Spleen (tissue), 11 donors: Measurements from ENCODE around the gene GPC2. TPM values are rescaled to one million over a fixed set of nuclear protein-coding genes. Genes with fewer than 3 reads are reported as not detected.
A peak's percentile ranks its signal among the peaks of the same experiment; 100 is the strongest.

Experiments
- DNase-seq: peaks from one replicate; pipeline ENCODE4 v3.0.0-alpha.2; 2020
- H3K27ac ChIP-seq, 8 donors: fragments of 200-600 bp; sonication (generic) in 7 of 8; 1 replicate in 4 of 8; 2 replicates in 4 of 8; pipeline versions ENCODE4 v1.5.0 to v1.8.0; 2016 to 2021; ENCODE audit warnings: inconsistent platforms in 4 of 8, mild to moderate bottlenecking in 4 of 8, moderate library complexity in 1 of 8
- H3K27me3 ChIP-seq, 7 donors: fragments of 200-600 bp; sonication (generic) in 6 of 7; replicated peaks in 1 of 7; 1 replicate in 4 of 7; 2 replicates in 3 of 7; pipeline versions ENCODE4 v1.5.0 to v1.8.0; 2016 to 2021; ENCODE audit warnings: inconsistent platforms in 3 of 7, mild to moderate bottlenecking in 1 of 7
- H3K36me3 ChIP-seq, 6 donors: fragments of 200-600 bp; sonication (generic) in 5 of 6; 1 replicate in 4 of 6; 2 replicates in 2 of 6; pipeline versions ENCODE4 v1.5.0 to v1.8.0; 2016 to 2021; ENCODE audit warnings: inconsistent platforms in 2 of 6
- H3K4me1 ChIP-seq, 6 donors: fragments of 200-600 bp; sonication (generic) in 5 of 6; 1 replicate in 3 of 6; 2 replicates in 3 of 6; pipeline versions ENCODE4 v1.5.0 to v1.8.0; 2016 to 2021; ENCODE audit warnings: inconsistent platforms in 3 of 6
- H3K4me3 ChIP-seq, 8 donors: fragments of 200-600 bp; sonication (generic) in 7 of 8; 1 replicate in 4 of 8; 2 replicates in 4 of 8; pipeline versions ENCODE4 v1.5.0 to v1.8.0; 2016 to 2021; ENCODE audit warnings: inconsistent platforms in 4 of 8, mild to moderate bottlenecking in 4 of 8, moderate library complexity in 2 of 8
- H3K9me3 ChIP-seq, 8 donors: fragments of 200-600 bp; sonication (generic) in 7 of 8; 1 replicate in 4 of 8; 2 replicates in 4 of 8; pipeline versions ENCODE4 v1.5.0 to v1.8.0; 2016 to 2021; ENCODE audit warnings: inconsistent platforms in 4 of 8
- POLR2A ChIP-seq, 3 donors: fragments of 450-650 bp; IDR thresholded peaks; one replicate each; pipeline ENCODE4 v1.5.1; 2017; ENCODE audit warnings: antibody characterized with exemption in 3 of 3, mild to moderate bottlenecking in 1 of 3
- POLR2AphosphoS5 ChIP-seq, 3 donors: sonication (generic); formaldehyde crosslinking; IDR thresholded peaks; one replicate each; pipeline ENCODE4 v1.5.1; 2017; ENCODE audit warnings: antibody characterized with exemption in 3 of 3
- WGBS, 5 donors: extraction: QIAGEN DNeasy Blood & Tissue Kit in 3 of 5; methylation state at CpG; one replicate each; pipeline versions ENCODE4 v1.1.5 to v1.1.7; 2013 to 2018; 5-methylcytosine and 5-hydroxymethylcytosine counted together
- intact Hi-C: fragments of 100-400 bp; cut with DNase I; formaldehyde crosslinking; loops from one replicate; pipeline ENCODE4 v1.15.0; 2023; ENCODE audit warnings: low total_unique reads
- polyA plus RNA-seq, 3 donors: library from polyadenylated mRNA; stranded (reverse); fragments of 200-250 nt; gene quantifications; one replicate each; pipeline ENCODE4 v1.2.1, GENCODE V29; 2013
- total RNA-seq, 7 donors: library from RNA; depleted of rRNA in 3 of 7; stranded (reverse); fragments of >200 nt in 3 of 7; fragmentation: NEBNext Ultra II Directional in 4 of 7; extraction: Animal tissue kit (Norgen Biotek cat#: 25700) in 4 of 7; gene quantifications; one replicate each; pipeline versions ENCODE4 v1.1.0 to v1.2.1, GENCODE V29; 2016 to 2021
- TF ChIP-seq, protein P1 (sequence below), 11 experiments: fragments of 200-600 bp in 7 of 11; fragments of 450-650 bp in 4 of 11; sonication (generic) in 4 of 11; IDR thresholded peaks in 8 of 11; conservative IDR thresholded peaks in 3 of 11; 1 replicate in 7 of 11; 2 replicates in 4 of 11; pipeline versions ENCODE4 v1.4.0 to v1.8.0; 2016 to 2021; ENCODE audit warnings: antibody characterized with exemption in 11 of 11, inconsistent platforms in 4 of 11, mild to moderate bottlenecking in 1 of 11
- donor health status: healthy with polysubstance abuse.
- donor health status: DM: no; HTN: no; CAD: no; lungs with moderate emphysema.
- donor health status: DM: no; HTN: no; CAD: no.
- donor health status: Bipolar disorder and iron deficiency.
- donor health status: healthy.
- donor health status: DM: no; HTN: no; CAD: no.
- donor health status: DM: yes; HTN: yes; CAD: no.

GPC2 gene
- total and polyA plus RNA-seq, 10 donors: 2.1 to 5.3 (median 4.3) TPM

DNA sequence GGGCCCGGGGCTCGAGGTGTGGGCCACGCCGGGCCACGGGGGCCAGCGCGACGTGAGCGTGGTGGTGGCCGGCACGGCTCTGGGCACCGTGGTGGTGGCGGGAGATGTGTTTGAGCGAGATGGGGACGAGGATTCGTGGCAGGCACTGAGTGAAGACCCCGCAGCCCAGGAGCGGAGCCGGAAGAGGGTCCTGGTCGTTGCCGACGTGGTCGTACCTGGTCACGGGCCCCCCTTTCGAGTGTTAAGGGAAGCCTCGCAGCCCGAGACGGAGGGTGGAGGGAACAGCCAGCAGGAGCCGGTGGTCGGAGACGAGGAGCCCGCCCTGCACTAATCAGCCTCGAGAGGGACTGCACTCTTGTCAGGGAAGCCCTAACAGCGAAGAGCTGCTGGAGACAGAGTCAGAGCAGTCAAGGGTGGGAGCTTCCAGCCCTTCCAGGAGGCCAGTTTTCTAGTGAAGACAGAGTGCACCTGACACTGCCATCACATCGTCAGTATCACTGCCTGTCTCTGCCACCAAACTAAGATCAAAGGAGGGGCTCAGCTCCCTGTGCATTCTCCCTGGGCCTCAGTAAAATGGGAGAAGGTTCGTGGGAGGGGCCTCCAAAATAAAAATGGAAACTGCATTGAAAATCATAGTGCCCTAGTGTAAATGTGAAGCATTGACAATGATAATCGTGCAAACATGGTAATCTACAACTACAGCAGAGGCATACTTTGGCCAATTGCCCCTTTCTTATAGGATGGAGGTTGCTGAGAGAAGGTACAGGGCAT is 49.1 kb downstream of the GPC2 start:
- H3K36me3 ChIP-seq: peaks cover 0 to 19% (median 0%) of the 10 kb centered on the region in 6 donors
- no peaks in the 10 kb centered on the region for H3K9me3 ChIP-seq
- no peaks in the 10 kb centered on the region for H3K27me3 ChIP-seq
- intact Hi-C loops: loop anchor here (5.0 kb wide), 1 partner anchor 46 kb away; the partner anchor contains the start of gene ZNF3
- peaks cover 25 to 75% (median 50%) of the 10 kb centered on the region in 6 donors for H3K4me1 ChIP-seq
- H3K4me3 ChIP-seq: peak overlapping the region; percentile 64 to 89 (median 83)
- WGBS, 5 donors: 3 to 5% (median 5%) methylated on average over 27 to 37 of the region's 37 CpGs
- H3K27ac ChIP-seq: peak overlapping the region; percentile 91 to 99 (median 96)
- TF ChIP-seq, protein P1, sequence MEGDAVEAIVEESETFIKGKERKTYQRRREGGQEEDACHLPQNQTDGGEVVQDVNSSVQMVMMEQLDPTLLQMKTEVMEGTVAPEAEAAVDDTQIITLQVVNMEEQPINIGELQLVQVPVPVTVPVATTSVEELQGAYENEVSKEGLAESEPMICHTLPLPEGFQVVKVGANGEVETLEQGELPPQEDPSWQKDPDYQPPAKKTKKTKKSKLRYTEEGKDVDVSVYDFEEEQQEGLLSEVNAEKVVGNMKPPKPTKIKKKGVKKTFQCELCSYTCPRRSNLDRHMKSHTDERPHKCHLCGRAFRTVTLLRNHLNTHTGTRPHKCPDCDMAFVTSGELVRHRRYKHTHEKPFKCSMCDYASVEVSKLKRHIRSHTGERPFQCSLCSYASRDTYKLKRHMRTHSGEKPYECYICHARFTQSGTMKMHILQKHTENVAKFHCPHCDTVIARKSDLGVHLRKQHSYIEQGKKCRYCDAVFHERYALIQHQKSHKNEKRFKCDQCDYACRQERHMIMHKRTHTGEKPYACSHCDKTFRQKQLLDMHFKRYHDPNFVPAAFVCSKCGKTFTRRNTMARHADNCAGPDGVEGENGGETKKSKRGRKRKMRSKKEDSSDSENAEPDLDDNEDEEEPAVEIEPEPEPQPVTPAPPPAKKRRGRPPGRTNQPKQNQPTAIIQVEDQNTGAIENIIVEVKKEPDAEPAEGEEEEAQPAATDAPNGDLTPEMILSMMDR (IDR thresholded peaks at IDR 0.05 in 8 of 11, conservative IDR thresholded peaks at IDR 0.05 in 3 of 11): no peak
- TF ChIP-seq POLR2A (IDR thresholded peaks at IDR 0.05): no peak
- no peak for DNase-seq

DNA sequence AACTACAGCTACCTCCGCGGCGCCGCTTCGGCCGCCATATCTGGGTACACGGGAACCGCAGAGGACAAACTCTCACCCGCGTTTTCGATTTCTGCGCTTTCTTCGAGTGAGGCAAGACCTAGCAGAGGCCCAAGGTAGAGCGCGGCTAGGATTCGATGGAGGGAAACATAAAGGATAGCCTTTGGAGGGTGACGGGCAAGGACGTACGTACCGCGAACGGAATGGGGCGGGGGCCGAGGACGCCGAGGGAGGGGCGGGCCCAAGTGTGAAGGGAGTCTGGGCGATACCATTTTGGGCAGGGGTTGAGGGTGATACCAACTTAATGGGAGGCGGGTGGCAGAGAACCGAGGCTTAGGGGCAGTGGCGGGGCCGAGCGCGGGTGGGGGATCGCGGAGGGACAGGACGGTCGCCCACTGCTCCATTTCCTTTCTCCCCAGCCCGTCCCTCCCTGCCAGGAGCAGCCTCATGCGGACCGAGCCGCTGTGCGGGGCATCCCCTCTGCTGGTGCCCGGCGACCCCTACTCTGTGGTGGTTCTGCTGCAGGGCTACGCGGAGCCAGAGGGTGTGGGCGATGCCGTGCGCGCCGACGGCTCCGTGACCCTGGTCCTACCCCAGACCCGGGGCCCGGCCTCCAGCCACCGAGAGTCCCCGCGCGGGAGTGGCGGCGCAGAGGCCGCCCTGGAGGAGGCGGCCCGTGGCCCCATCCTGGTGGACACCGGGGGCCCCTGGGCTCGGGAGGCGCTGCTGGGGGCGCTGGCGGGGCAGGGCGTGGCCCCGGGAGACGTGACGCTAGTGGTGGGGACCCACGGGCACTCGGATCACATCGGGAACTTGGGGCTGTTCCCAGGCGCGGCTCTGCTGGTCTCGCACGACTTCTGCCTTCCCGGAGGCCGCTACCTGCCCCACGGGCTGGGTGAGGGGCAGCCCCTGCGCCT is 50.0 kb downstream of the GPC2 start, which contains the start of gene MBLAC1:
TSS of gene MBLAC1 (plus strand) at position 37 of the 935 bp plus-strand sequence. CDS start at position 466, 429 bp downstream.
- Histone ChIP-seq H3K36me3 (peaks cover 0 to 28% (median 0%) of the 10 kb centered on the region in 6 donors), H3K9me3 (no peaks in the 10 kb centered on the region), H3K27ac (peak within 1 kb of the TSS; percentile 91 to 99 (median 96)), H3K27me3 (no peaks in the 10 kb centered on the region), H3K4me1 (peaks cover 25 to 76% (median 53%) of the 10 kb centered on the region in 6 donors), H3K4me3 (peak within 1 kb of the TSS; percentile 64 to 89 (median 83))
- WGBS, 5 donors: 0 to 1% (median 0%) methylated on average over 34 to 85 of the region's 85 CpGs
- peak; percentile 96 for DNase-seq
- intact Hi-C loops: loop anchor here (5.0 kb wide), 1 partner anchor 45 kb away; the partner anchor contains the start of gene ZNF3
- TF ChIP-seq, protein P1 (IDR thresholded peaks at IDR 0.05 in 8 of 11, conservative IDR thresholded peaks at IDR 0.05 in 3 of 11): peak in 1 of 11 experiments; percentile 5
- TF ChIP-seq POLR2A (IDR thresholded peaks at IDR 0.05) (peak in 1 of 3 donors; percentile 45), POLR2AphosphoS5 (IDR thresholded peaks at IDR 0.05) (peak; percentile 86 to 94 (median 91))

- DNase-seq: no peak
Measured at GRCh38 chr7:100126239-100126930, 50.8 kb downstream of the GPC2 start.

More at GRCh38 chr7:100126239-100126930, 50.8 kb downstream of the GPC2 start:
- Histone ChIP-seq H3K27ac (peak overlapping the region; percentile 91 to 99 (median 96)), H3K27me3 (no peaks in the 10 kb centered on the region), H3K36me3 (peaks cover 0 to 29% (median 0%) of the 10 kb centered on the region in 6 donors), H3K4me3 (peak overlapping the region; percentile 64 to 89 (median 83)), H3K9me3 (no peaks in the 10 kb centered on the region), H3K4me1 (peaks cover 25 to 76% (median 52%) of the 10 kb centered on the region in 6 donors)
- intact Hi-C loops: loop anchor here (5.0 kb wide), 1 partner anchor 44 kb away; the partner anchor contains the start of gene ZNF3
- WGBS, 5 donors: 12 to 16% (median 15%) methylated on average over 29 of the region's 29 CpGs
- TF ChIP-seq, protein P1 (IDR thresholded peaks at IDR 0.05 in 8 of 11, conservative IDR thresholded peaks at IDR 0.05 in 3 of 11): no peak
- TF ChIP-seq POLR2A (IDR thresholded peaks at IDR 0.05): no peak
- no peak for TF ChIP-seq POLR2AphosphoS5 (IDR thresholded peaks at IDR 0.05)
